ENCODE data around the gene ZNF425.
"Not testable (repeated sequence)": the region's sequence is repeated elsewhere in the genome, so short reads cannot be mapped to it uniquely, and the experiment has no call there.

Gene ZNF425

DNA sequence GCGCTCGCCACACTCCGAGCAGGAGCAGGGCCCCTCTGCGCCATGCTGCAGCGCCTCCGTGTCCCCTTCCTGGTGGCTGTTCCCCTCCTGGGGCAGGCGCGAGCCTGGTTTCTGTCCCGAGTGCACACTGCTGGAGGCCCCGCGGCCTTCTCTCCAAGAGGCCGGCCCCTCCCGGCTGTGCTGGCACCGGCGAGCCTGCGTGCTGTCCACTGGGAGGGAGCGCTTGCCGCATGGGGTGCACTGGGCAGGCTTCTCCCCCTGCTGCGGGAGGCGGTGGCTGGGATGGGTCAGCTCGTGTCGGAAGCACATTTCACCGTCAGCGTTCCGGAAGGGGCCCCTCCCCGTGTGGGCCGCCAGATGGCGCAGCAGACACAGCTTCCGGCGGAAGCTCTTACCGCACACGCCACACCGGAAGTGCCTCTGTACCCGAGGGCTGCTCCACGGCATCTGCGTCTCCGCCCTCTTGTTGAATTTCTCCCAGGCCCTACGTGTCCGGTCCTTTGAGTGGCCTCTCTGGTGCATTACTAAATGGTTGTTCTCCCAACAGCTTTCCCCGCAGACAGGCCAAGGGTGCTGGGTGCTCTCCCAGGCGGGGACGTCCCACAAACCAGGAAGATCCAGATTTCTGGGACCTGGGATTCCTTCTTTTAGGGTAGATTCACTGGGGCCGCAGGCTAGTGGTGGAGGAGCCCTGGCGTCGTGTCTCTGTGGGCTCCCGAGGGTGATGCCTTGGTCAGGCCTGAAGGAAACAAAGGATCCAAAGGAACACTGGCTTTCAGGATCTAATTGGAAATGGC is 54.3 kb downstream of the ZNF425 start:
- no peak for DNase-seq (ENCODE audit: low read depth)

DNA sequence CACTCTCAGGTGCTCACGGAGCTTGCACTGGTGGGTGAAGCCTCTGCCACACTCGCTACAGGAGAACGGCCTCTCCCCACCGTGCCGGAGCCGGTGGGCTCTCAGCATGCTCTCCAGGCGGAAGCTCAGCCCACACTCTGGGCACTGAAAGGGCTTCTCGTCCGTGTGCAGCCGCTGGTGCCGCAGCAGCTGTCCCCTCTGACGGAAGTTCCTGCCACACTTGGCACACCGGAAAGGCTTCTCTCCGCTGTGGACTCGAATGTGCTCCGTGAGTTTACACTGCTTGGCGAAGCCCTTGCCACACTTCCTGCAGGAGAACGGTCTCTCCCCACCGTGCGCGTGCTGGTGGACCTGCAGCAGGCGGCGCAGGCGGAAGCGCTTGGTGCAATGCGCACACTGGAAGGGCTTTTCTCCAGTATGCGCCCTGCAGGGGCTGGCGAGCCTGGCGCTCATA is 54.9 kb downstream of the ZNF425 start:
- DNase-seq (ENCODE audit: low read depth) = no peak

GRCh38 chr7:149070372-149071125 is 55.6 kb downstream of the ZNF425 start:
- DNase-seq (ENCODE audit: low read depth) = no peak

- no peak for DNase-seq (ENCODE audit: low read depth)
Observed at GRCh38 chr7:149067869-149068268, 58.3 kb downstream of the ZNF425 start.

GRCh38 chr7:149063476-149063875 is 62.6 kb downstream of the ZNF425 start:
- DNase-seq (ENCODE audit: low read depth) = no peak

GRCh38 chr7:149062217-149062899 is 63.8 kb downstream of the ZNF425 start:
- DNase-seq (ENCODE audit: low read depth) = not testable (repeated sequence)

- DNase-seq (ENCODE audit: low read depth) = no peak
Observed at GRCh38 chr7:149060156-149060555, 66.0 kb downstream of the ZNF425 start.

GRCh38 chr7:149053885-149054284 is 72.2 kb downstream of the ZNF425 start:
- no peak for DNase-seq (ENCODE audit: low read depth)

DNA sequence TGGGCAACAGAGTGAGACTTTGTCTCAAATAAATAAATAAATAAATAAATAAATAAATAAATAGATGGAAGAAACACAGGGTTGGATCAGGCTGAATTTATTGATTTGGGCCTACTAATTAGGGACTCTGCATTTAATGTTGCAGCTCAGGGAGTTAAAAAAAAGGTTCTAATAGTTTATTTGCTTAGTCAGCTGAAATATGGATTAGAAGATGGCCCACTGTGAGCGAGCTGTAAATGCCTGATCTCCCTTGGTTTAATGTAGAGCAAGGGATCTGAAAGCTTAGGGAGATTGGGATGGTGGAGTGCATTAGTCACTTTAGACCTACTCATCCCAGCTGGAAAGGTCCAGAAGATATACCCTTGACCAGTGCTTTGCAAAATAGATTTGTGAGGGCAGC is 72.7 kb downstream of the ZNF425 start:
- DNase-seq (ENCODE audit: low read depth) = no peak

Data from GM04504 (cell line).